ENCODE results near the gene ZNF691.

ZNF691 gene

DNA sequence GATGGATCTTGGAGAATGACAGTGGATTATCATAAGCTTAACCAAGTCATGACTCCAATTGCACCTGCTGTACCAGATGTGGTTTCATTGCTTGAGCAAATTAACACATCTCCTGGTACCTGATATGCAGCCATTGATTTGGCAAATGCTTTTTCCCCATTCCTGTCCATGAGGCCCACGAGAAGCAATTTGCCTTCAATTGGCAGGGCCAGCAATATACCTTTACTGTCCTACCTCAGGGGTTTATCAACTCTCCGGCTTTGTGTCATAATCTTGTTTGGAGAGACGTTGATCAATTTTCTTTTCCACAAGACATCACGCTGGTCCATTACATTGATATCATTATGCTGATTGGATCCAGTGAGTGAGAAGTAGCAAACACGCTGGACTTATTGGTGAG, 20.1 kb downstream of the ZNF691 start:
- TF ChIP-seq GATA2 (IDR thresholded peaks at IDR 0.05; ENCODE audit: low read depth, low read length) (no peak), GATA3 (IDR thresholded peaks at IDR 0.05; ENCODE audit: low read depth, low read length) (no peak)

GRCh38 chr1:42873670-42874069, 27.3 kb downstream of the ZNF691 start:
- no peak for TF ChIP-seq GATA3 (IDR thresholded peaks at IDR 0.05; ENCODE audit: low read depth, low read length)
- no peak for TF ChIP-seq GATA2 (IDR thresholded peaks at IDR 0.05; ENCODE audit: low read depth, low read length)

GRCh38 chr1:42876009-42876408, 29.6 kb downstream of the ZNF691 start:
- TF ChIP-seq GATA3 (IDR thresholded peaks at IDR 0.05; ENCODE audit: low read depth, low read length) (no peak), GATA2 (IDR thresholded peaks at IDR 0.05; ENCODE audit: low read depth, low read length) (no peak)

- no peak for TF ChIP-seq GATA3 (IDR thresholded peaks at IDR 0.05; ENCODE audit: low read depth, low read length)
- TF ChIP-seq GATA2 (IDR thresholded peaks at IDR 0.05; ENCODE audit: low read depth, low read length): no peak
These were observed 31.0 kb downstream of the ZNF691 start for GRCh38 chr1:42877380-42877779.

DNA sequence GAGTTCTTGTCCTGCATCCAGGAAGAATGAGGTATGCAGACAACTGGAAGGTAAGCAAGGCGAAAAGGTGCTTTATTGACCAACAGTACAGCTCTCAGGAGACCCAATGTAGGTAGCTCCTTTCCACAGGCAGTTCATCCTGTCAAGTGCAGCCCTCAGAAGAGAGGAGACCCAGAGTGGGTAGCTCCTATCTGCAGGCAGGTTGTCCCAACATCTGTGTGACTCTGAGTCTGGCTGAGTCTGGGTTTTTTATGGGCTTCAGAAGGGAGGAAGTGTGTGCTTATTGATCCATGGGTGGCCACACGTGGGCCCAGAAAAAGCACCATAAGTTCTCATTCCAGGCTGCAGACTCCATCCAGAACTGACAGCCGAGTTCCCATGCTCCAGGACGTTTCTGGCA, 34.0 kb downstream of the ZNF691 start:
- TF ChIP-seq GATA3 (IDR thresholded peaks at IDR 0.05; ENCODE audit: low read depth, low read length) (no peak), GATA2 (IDR thresholded peaks at IDR 0.05; ENCODE audit: low read depth, low read length) (no peak)

DNA sequence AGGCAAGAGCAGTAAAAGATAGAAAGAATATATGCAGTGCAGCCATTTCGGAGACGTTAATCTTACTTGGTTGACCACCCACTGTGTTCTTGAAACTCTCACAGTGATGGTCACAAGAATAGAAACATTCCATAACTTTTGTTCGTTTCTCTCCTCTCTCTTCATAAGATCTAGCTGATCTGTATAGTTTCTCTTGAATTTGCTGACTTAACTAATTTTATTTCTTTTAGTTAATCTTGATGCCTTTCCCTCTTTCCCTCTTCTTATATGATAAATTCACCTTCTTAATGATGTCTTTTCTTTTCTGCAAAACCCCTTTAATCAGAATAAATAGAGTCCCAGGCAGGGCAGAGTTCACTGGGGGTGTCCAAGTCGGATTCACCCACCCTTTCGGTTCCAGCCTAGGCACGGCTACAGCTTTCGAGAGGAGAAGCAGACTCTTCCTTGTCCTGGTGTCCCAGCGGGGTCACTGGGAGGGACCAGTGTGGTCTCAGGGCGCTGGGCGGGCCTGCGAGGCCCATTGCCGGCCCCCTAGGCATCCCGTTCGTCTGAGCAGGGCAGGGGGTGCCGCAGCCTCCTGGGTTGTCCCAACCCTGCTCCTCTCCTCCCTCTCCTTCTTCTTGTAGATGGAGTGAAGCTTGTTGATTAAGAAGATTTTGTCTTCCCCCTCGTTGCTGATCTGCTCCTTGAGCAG, 39.8 kb downstream of the ZNF691 start:
- no peak for TF ChIP-seq GATA2 (IDR thresholded peaks at IDR 0.05; ENCODE audit: low read depth, low read length)
- TF ChIP-seq GATA3 (IDR thresholded peaks at IDR 0.05; ENCODE audit: low read depth, low read length): no peak

DNA sequence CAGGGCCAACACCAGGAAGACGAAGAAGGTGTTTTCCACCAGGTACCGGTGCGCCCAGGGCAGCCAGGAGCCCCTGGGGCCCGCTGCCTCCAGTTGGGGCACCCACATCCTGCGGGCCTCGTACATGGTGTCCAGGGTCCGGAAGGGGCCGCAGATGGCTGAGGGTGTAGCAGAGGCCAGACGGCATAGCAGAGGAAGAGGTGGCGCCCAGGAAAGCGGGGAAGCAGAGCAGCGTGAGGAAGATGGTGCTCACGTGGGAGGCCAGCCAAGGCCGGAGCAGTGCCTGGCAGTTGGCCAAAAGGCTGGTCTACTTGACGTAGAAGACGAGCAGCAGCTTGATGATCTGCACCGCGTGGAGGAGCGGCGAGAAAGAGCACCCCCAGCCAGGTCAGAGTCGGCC, 40.4 kb downstream of the ZNF691 start:
- TF ChIP-seq GATA3 (IDR thresholded peaks at IDR 0.05; ENCODE audit: low read depth, low read length) (no peak), GATA2 (IDR thresholded peaks at IDR 0.05; ENCODE audit: low read depth, low read length) (no peak)

DNA sequence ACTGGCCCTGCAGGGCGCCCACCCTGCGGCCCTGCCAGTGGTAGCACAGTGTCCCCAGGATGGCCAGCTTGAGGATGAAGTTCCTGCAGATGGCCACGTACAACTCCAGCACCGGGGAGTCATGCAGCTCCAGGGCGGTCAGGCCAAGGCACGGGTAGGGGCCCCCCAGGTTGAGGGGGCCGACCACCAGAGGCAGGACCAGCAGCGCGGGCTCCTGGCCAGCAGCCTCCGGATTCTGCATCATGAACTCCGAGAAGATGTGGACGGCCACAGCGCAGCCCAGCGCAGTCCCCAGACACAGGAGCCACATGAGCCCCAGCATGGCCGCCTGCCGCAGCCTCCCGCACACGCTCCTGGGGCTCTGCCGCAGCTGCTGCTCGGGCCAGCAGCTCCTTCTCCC, 41.0 kb downstream of the ZNF691 start:
- TF ChIP-seq GATA2 (IDR thresholded peaks at IDR 0.05; ENCODE audit: low read depth, low read length) (no peak), GATA3 (IDR thresholded peaks at IDR 0.05; ENCODE audit: low read depth, low read length) (no peak)

GRCh38 chr1:42888013-42888633, 41.7 kb downstream of the ZNF691 start:
- TF ChIP-seq GATA2 (IDR thresholded peaks at IDR 0.05; ENCODE audit: low read depth, low read length) (no peak), GATA3 (IDR thresholded peaks at IDR 0.05; ENCODE audit: low read depth, low read length) (no peak)

GRCh38 chr1:42889264-42889663, 42.9 kb downstream of the ZNF691 start:
- TF ChIP-seq GATA3 (IDR thresholded peaks at IDR 0.05; ENCODE audit: low read depth, low read length) (no peak), GATA2 (IDR thresholded peaks at IDR 0.05; ENCODE audit: low read depth, low read length) (no peak)

- TF ChIP-seq GATA2 (IDR thresholded peaks at IDR 0.05; ENCODE audit: low read depth, low read length) (no peak), GATA3 (IDR thresholded peaks at IDR 0.05; ENCODE audit: low read depth, low read length) (no peak)
These were observed 45.2 kb downstream of the ZNF691 start for GRCh38 chr1:42891465-42892138.

Data from SH-SY5Y (cell line).